Epithelial cell of proximal tubule (primary cell): ENCODE measurements around the gene MTCL1. TPM values are rescaled to one million over a fixed set of nuclear protein-coding genes. Genes with fewer than 3 reads are reported as not detected.

Experiments
- DNase-seq: peaks from one replicate; pipeline ENCODE4 v3.0.0-alpha.2; 2011; ENCODE audit warnings: low read depth
- H3K4me3 ChIP-seq: 2 replicates; pipeline ENCODE4 v1.5.1; 2011; ENCODE audit warnings: low read depth, mild to moderate bottlenecking, low read length
- total RNA-seq: library from RNA; depleted of rRNA; stranded (reverse); fragments of >200 nt; gene quantifications from 2 replicates; pipeline ENCODE4 v1.2.3, GENCODE V29; 2015
- TF ChIP-seq, protein P1 (sequence below): conservative IDR thresholded peaks from 2 replicates; pipeline ENCODE4 v1.5.1; 2012; ENCODE audit warnings: low read depth, mild to moderate bottlenecking, low read length

Gene MTCL1
- total RNA-seq, 1 donor from 2014 or later, result 60.1 TPM

DNA sequence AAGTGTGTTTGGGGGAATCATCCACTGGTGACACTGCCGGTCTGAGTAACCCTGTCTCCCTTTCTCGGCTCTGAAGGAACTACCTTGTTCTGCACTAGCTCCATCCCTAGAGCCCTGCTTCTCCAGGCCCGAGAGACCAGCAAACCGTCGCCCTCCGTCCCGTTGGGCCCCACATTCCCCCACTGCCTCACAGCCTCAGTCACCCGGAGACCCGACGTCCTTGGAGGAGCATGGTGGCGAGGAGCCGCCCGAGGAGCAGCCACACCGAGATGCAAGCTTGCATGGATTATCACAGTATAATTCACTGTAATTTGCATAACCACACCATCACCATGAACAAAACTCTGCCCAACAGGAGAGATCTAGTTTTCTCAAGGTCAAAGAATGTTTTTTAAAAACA is 126.2 kb downstream of the MTCL1 start:
- no peak for DNase-seq
- H3K4me3 ChIP-seq, result no peak overlapping the region
- TF ChIP-seq, protein P1, sequence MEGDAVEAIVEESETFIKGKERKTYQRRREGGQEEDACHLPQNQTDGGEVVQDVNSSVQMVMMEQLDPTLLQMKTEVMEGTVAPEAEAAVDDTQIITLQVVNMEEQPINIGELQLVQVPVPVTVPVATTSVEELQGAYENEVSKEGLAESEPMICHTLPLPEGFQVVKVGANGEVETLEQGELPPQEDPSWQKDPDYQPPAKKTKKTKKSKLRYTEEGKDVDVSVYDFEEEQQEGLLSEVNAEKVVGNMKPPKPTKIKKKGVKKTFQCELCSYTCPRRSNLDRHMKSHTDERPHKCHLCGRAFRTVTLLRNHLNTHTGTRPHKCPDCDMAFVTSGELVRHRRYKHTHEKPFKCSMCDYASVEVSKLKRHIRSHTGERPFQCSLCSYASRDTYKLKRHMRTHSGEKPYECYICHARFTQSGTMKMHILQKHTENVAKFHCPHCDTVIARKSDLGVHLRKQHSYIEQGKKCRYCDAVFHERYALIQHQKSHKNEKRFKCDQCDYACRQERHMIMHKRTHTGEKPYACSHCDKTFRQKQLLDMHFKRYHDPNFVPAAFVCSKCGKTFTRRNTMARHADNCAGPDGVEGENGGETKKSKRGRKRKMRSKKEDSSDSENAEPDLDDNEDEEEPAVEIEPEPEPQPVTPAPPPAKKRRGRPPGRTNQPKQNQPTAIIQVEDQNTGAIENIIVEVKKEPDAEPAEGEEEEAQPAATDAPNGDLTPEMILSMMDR, result no peak

DNA sequence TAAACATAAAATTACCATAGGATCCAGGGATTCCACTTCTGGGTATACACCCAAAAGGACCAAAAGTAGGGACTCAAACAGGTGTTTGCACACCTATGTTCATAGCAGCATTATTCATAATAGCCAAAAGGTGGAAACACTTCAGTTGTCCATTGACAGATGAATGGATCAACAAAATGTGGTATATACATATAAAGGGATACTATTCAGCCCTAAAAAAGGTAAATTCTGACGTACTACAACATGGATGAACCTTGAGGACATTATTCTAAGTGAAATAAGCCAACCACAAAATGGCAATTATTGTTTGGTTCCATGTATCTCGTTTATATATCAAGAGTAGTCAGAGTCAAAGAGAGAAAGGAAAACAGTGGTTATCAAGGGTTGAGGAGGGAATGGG is 128.1 kb downstream of the MTCL1 start:
- TF ChIP-seq, protein P1, result no peak
- no peak overlapping the region for H3K4me3 ChIP-seq
- DNase-seq, result no peak

DNA sequence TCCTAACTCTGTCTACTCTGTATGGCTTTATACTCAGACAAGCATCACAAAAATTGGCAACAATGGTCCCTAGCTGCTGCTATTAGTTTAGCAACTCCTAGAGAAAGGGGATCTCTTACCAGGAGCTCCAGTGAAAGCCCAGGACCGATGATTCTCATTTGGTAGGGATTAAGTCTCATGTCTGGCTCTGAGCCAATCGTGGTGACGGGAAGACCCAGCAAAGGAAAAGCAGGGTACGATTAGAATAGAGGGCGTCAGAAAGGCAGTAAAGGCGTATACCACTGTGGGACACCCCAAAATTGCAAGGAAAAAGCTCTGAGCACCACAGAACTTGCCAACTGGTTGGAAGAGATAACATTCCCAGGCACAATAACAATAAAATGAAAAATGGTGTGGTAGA is 129.5 kb downstream of the MTCL1 start:
- TF ChIP-seq, protein P1, result no peak
- no peak for DNase-seq
- H3K4me3 ChIP-seq, result no peak overlapping the region

DNA sequence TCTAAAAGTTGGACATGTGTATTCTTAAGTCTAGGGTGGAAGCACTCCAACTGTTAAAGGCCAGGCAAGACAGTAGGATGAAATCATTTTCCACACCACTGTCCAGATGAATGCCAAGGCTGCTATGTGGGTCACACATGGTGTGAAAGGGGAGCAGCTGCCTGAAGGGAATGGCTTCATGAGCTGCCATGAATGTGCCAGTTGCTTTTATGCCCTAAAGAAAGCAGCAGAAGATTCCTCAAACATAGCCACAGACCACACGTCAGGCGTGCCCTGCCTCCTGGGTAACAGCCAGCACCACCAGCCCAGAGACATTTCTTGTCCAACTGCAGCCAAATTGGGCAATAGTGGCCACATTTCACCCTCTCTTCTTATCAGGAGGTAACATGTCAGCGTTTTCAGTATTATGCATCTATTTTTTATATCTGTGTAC is 130.2 kb downstream of the MTCL1 start:
- TF ChIP-seq, protein P1, result no peak
- H3K4me3 ChIP-seq, result no peak overlapping the region
- no peak for DNase-seq

DNA sequence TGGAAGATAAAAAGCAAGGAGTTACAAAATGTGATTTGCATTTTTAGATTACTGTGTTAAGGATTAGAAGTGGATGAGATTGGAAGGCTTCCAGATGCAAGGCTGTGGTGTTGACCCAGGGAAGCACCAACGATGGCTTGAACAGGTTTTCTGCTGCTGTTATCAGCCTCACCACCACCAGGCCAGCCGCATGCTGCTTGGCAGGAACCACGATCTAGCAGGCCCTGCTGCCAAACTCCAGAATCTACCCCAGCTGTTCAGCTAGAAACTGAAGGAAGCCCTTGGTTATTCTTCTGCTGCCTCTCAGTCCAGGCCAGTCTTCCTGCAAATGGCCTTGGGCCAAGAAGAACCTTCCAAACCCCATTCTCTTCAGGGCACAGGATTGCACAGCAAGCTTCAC is 133.9 kb downstream of the MTCL1 start:
- no peak for DNase-seq
- H3K4me3 ChIP-seq, result no peak overlapping the region
- TF ChIP-seq, protein P1, result no peak

DNA sequence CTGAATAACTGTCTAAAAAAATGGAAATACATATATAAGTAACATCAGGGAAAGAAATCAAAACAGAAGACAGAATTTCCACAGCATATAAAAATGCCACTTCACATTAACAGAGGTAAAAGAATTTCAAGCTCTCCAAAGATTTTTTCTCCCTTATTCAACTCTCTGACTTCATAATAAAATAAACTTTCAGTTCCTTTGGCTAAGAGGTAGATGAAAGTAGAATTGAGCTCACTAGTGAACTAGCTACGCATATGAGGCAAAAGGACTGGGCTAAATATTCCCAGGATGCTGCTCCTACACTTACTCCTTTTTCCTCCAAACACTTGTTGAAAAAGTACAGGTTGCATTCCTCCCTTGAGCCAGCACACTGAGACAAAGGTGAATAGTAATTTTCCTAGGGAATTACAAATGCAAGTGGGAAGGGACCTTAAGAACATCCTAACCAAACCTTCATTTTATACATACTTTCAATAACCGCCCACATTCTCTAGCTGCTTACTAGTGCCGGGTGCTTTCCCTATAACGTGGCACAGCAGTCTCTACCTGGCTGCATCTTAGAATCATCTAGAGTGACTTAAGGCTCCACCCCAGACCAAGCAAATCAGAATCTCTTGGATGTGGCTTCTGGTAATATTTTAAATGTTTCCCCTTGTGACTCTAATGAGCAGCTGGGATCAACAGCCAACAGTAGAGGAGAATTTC is 136.6 kb downstream of the MTCL1 start:
- H3K4me3 ChIP-seq, result no peak overlapping the region
- no peak for DNase-seq
- TF ChIP-seq, protein P1, result no peak

DNA sequence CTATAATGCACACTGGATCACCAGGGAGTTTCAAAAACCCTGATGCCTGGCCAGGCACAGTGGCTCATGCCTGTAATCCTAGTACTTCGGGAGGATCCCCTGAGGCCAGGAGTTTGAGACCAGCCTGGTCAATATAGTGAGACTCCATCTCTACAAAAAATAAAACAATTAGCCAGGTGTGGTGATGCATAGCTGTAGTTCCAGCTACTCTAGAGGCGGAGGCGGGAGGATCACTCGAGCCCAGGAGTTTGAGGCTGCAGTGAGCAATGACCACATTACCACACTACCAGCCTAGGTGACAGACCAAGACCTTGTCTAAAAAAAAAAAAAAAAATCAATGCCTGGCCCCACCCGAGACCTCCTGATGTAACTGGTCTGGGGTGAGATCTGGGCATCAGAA is 137.2 kb downstream of the MTCL1 start:
- no peak overlapping the region for H3K4me3 ChIP-seq
- no peak for DNase-seq
- TF ChIP-seq, protein P1, result no peak
